ENCODE measurements around the gene ZNF408.

DNA sequence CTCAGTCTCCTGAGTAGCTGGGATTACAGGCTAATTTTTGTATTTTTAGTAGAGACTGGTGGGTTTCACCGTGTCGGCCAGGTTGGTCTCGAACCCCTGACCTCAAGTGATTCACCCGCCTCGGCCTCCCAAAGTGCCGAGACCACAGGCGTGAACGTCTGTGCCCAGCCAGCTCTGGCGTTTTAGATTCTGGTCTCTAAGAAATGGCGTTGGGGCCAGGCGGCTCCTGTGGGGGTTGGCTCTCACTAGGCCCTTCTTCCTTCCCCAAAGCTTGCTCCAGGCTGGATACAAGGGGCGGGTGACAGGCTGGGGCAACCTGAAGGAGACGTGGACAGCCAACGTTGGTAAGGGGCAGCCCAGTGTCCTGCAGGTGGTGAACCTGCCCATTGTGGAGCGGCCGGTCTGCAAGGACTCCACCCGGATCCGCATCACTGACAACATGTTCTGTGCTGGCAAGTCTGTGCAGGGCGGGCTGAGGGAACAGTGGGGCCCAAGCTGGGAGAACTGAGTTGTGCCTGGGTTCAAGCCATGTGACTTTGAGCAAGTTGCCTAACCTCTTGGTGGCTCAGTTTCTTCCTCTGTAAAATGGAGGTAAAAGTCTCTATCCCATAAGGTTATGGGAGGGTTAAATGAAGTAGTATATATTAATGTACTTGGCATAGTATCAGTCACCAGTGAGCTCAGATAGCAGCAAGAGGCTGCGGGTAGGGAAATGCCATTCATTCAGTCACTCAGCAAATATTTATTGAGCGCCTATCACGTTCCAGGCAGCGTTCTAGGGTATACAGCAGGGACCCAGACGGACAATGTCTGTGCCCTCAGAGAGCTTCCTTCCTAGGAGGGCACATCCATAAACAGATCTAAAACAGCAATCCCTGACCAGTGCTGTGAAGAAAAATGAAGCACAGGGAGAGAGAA is 28.5 kb downstream of the ZNF408 start:
- TF ChIP-seq MYC (IDR thresholded peaks at IDR 0.05; ENCODE audit: borderline replicate concordance, low read length) (no peak), FOSL2 (IDR thresholded peaks at IDR 0.05) (no peak), FOSL2 (CRISPR knock-in tag; IDR thresholded peaks at IDR 0.05) (no peak)
- TF ChIP-seq, protein P1, sequence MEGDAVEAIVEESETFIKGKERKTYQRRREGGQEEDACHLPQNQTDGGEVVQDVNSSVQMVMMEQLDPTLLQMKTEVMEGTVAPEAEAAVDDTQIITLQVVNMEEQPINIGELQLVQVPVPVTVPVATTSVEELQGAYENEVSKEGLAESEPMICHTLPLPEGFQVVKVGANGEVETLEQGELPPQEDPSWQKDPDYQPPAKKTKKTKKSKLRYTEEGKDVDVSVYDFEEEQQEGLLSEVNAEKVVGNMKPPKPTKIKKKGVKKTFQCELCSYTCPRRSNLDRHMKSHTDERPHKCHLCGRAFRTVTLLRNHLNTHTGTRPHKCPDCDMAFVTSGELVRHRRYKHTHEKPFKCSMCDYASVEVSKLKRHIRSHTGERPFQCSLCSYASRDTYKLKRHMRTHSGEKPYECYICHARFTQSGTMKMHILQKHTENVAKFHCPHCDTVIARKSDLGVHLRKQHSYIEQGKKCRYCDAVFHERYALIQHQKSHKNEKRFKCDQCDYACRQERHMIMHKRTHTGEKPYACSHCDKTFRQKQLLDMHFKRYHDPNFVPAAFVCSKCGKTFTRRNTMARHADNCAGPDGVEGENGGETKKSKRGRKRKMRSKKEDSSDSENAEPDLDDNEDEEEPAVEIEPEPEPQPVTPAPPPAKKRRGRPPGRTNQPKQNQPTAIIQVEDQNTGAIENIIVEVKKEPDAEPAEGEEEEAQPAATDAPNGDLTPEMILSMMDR (IDR thresholded peaks at IDR 0.05): no peak

Measured in A549 (cell line).